GM21360 (cell line): ENCODE data around the gene CAMK2D.

ENCODE experiments used
- ATAC-seq: cut with Tn5 transposase; IDR thresholded peaks from one replicate; pipeline ENCODE4 v1.9.1; 2021; ENCODE audit warnings: mild to moderate bottlenecking, moderate library complexity; ENCODE audit not compliant: unreplicated experiment

The CAMK2D gene

GRCh38 chr4:113450295-113451080, 311.1 kb downstream of the CAMK2D start:
- ATAC-seq: no peak

GRCh38 chr4:113449410-113449974, 312.0 kb downstream of the CAMK2D start:
- ATAC-seq: no peak

DNA sequence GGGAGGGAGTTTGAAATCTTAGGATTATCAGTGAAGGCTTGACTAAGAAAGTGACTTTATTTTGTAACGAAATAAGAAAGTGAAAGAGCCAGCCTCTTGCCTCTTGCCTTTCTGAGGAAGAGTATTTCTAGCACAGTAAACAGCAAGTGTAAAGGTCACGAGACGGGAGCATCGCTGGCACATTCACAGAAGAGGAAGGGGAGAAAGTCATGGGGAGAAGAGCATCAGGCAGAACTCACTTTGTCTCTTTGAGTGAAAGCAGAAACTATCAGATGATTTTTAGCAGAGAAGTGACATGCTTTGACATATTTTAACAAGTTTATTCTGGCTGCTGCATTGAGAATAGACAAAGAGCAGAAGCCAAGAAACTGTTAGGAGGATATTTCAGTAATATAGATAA, 313.8 kb downstream of the CAMK2D start:
- ATAC-seq: no peak

GRCh38 chr4:113447061-113447460, 314.5 kb downstream of the CAMK2D start:
- ATAC-seq: no peak

DNA sequence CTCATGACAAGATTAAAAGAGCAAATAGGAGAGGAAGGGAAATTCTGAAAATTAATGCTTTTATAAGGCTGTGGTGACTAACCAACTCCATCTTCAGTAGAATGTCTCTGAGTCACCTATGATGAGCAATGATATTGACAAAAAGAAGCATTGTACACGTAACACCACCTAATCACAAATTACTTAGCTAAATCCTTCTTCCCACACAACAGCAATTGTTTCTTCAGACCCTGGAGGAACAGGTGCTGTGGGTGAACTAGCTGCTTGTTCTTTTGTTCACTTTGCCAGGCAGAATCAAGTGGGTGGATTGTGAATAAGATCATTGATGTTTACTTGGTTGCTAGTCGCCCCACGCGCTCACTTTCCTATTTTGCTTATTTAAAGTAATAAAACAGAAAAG, 315.5 kb downstream of the CAMK2D start:
- no peak for ATAC-seq

GRCh38 chr4:113445286-113445685, 316.3 kb downstream of the CAMK2D start:
- no peak for ATAC-seq

DNA sequence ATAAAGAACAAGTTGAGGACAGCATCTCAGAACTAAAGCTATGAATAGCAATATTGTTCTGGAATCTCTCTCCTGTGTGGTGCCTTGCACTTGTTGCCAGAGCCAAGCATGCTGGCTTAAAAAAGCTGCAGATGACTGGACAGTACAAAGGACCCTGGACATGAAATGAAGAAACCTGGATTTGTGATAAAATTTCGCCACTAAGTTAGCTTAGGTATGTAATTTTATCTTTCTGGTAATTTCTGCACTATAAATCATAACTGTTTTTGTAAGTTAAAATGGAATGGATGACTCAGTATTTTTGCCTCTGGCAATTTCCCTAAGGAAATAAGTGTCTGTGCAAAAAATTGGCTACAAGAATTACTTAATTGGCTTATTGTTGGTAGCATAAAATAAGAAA, 317.2 kb downstream of the CAMK2D start:
- ATAC-seq: no peak

- no peak for ATAC-seq
These were observed 318.7 kb downstream of the CAMK2D start for GRCh38 chr4:113442826-113443225.

DNA sequence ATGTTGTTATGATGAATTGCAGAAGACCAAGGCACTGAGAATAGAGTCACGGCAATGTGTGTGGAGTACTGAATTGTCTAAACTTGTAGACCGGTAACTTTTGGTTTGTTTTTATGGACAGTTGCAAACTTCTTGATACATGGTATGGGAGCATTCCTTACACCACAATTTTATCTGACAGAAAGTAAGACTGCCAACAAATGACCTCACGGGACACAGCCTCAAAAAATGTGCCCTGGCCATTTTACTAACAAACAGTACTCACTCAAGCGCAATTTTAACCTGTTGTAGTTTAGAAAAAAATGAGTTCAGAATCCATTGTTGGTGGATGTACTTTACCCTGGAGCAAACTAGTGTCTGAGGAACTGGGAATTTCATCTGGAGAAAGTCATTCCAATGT, 321.2 kb downstream of the CAMK2D start:
- no peak for ATAC-seq

DNA sequence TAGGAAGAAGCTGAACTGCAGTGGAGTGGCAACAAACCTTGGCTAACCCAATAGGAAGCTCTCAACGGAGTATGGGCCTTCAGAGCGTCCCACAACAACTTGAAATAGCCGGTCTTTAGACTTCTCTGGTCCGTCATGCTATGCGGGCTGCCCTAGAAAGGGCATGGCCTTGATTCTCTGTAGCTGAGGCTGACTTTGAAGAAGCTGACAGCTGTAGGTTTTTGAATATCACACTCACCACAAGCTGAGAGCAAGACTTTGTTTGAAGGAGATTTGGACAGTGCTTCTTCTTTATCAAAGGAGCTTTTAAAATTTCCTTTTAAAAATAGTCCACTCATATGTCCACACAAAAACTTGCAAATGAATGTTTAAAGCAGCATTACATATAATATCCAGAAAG, 322.9 kb downstream of the CAMK2D start:
- ATAC-seq: no peak

DNA sequence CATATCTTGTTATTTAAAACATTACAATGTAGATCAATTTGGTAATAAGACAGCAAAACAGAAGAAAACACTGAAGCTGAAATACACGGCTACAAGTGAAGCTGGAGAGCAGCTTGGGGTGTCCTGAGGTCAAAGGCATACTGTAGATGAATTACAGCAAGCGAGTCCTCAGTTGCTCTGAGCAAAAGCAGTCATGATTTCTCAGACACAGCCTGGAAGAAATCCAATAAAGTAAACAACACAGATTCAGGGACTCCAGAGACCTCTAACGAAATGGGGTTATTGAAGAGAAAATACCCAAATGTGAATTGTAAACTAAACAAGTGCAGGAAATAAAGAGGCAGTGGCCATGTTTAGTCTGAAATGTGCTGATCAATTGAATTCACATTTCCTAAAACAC, 324.4 kb downstream of the CAMK2D start:
- no peak for ATAC-seq

DNA sequence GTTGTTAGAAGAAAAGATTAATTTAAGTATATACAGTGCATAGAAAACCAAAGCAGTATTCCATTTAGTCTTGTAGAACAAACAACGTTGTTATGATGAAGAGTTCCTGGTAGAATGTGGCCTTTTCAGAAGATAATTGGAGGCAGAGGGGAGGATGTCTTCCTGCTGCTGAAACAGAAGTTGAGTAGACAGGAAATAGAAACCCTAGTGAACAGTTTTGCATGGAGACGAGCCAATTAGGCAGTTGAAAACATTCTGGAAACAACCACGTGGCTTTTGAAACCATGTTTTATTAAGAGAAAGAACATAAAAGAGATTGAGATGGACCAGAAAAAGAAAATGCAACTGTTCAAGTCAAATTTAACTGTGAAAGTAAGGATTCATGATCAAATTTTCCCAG, 325.2 kb downstream of the CAMK2D start:
- ATAC-seq: no peak

- no peak for ATAC-seq
These were observed 325.6 kb downstream of the CAMK2D start for GRCh38 chr4:113435893-113436292.

DNA sequence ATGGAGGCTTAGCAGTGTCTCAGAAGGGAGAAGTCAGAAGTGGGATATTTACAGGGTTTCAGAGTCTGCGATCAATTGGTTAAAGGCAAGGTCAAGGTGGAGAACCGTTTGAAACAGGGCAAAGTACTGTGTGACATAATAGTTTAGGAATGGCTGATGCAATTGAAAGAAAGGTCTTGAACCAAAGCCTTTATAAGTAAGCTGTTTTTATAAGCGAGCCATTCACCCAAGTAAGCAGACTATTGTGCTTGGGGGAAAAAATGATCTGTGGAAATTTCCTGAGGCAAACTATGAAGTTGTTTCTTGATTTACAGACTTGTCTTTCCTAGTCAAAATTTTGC, 327.3 kb downstream of the CAMK2D start:
- no peak for ATAC-seq

DNA sequence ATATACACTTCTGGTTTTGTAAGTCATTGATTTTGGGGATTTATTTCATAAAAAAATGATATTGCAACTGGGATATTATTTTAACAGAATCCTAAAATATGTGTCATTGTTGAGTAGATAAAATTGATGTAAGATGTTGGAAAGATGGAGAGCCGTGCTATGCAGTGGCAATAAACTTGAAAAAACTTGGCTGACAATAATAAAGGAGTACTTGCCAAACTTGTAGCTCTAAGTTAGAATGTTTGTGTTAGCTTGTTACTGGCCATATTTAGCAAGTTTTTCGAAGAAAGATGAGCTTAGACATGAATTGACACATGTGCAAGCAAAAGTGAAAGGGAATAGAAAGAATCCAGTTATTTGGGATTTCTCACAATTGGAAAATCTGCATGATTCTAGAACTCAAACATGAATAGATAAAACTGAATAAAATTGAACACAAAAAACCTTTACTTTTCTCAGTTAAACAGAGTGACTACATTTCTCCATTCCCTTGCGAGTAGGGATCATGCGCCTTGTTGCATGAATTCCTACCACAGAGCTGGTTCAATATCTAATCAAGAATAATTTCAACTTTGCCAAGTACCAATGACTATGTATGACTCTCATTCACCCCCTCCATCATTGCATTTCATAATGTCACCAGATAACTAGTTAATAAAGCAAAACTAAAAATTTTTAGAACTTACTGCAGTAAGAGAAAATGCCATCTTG, 327.8 kb downstream of the CAMK2D start:
- ATAC-seq: no peak

- no peak for ATAC-seq
These were observed 328.4 kb downstream of the CAMK2D start for GRCh38 chr4:113433116-113433515.

GRCh38 chr4:113423631-113424030, 337.9 kb downstream of the CAMK2D start:
- ATAC-seq: no peak

GRCh38 chr4:113420938-113421337, 340.6 kb downstream of the CAMK2D start:
- no peak for ATAC-seq

- ATAC-seq: no peak
These were observed 341.9 kb downstream of the CAMK2D start for GRCh38 chr4:113419631-113420030.

DNA sequence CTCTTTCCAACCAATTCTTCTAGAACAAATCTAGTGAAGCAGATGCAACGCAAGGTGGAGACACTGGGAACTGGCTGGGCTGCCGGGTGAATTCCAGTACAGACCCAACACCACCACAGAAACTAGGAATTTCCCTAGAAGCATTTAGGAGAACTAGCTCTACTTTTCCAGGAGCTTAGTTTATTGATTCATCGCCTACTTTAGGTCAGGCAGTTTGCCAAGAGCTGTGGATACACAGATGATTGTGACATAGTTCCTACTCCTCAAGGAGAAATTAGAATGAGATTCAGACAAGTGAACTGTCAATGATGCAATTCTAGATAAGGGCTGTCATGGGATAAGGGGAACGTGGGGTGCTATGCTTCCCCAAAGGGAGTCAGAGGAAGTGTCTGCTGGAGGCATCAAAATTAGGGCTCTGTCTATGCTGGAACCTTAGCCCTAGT, 350.0 kb downstream of the CAMK2D start:
- no peak for ATAC-seq

DNA sequence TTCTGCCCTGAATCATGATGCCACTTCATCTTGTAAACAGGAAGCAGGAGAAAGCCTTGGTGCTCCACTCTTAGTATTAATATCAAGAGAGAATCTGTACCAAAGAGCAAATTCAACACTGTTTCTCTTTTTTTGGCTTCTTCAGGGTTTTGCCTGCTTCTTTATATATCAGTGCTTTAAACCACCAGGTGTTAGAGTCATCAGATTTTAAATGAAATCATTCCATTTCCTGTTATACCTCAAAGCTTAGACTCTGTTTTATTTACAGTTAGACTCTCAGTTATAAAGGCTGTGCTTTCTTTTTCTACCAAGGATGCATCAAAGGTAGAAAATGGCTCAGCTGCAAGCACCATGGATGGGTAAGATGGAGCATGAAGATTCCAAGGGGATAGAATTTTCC, 350.9 kb downstream of the CAMK2D start:
- ATAC-seq: no peak

DNA sequence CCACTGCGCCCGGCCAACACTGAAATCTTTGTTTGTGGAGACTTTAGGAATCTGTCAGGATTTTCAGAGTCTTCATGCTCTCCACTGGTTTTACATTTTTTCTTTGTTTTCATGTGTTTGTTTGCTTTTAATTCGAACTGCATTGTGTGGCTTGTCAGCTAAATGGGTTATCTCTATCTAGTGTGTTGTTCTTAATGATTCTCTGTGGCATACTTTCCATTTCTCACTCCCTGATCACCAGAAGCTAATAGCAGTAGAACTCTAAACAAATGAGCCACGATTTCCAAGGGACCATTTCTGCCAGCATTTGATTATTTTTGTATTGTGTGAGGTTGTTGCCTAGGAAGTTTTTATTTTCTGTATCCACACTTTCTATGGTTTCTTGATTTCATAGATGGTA, 352.4 kb downstream of the CAMK2D start:
- no peak for ATAC-seq
